HepG2 (cell line): ENCODE results near the gene PHF13. TPM values are rescaled to one million over a fixed set of nuclear protein-coding genes. Genes with fewer than 3 reads are reported as not detected.

ENCODE experiments used
- EP300 ChIP-seq, 3 experiments: sonication (generic) in 1 of 3; formaldehyde crosslinking in 1 of 3; IDR thresholded peaks; 2 replicates each; pipeline versions ENCODE4 v1.5.1 to v1.6.1; 2011 to 2020; ENCODE audit warnings: low read depth in 2 of 3, low read length in 2 of 3, borderline replicate concordance in 1 of 3, improper control_type of control experiment in 1 of 3, mild to moderate bottlenecking in 1 of 3, missing genetic modification reagents in 1 of 3, moderate library complexity in 1 of 3
- FOXO1 ChIP-seq: sonication (generic); formaldehyde crosslinking; IDR thresholded peaks from 2 replicates; pipeline ENCODE4 v1.4.0; 2020; ENCODE audit warnings: missing genetic modification reagents
- HNF4G ChIP-seq, 2 experiments: sonication (generic) in 1 of 2; formaldehyde crosslinking in 1 of 2; IDR thresholded peaks; 2 replicates each; pipeline versions ENCODE4 v1.4.0 to v1.6.1; 2011 to 2020; ENCODE audit warnings: borderline replicate concordance in 2 of 2, low read depth in 2 of 2, mild to moderate bottlenecking in 2 of 2, low read length in 1 of 2, missing genetic modification reagents in 1 of 2, moderate library complexity in 1 of 2
- KLF16 ChIP-seq, 2 experiments: sonication (generic) in 1 of 2; formaldehyde crosslinking in 1 of 2; IDR thresholded peaks; 2 replicates each; pipeline versions ENCODE4 v1.6.1 to v1.8.0; 2016 to 2023; ENCODE audit warnings: missing genetic modification reagents in 2 of 2, missing compliant biosample characterization in 1 of 2
- NR2F2 ChIP-seq: IDR thresholded peaks from 2 replicates; pipeline ENCODE4 v1.6.1; 2012; ENCODE audit warnings: low read depth, inconsistent platforms, borderline replicate concordance
- PAWR ChIP-seq: sonication (generic); formaldehyde crosslinking; IDR thresholded peaks from 2 replicates; pipeline ENCODE4 v1.4.0; 2020; ENCODE audit warnings: missing genetic modification reagents, mild to moderate bottlenecking, borderline replicate concordance
- PREB ChIP-seq: sonication (generic); formaldehyde crosslinking; IDR thresholded peaks from 2 replicates; pipeline ENCODE4 v1.4.0; 2020; ENCODE audit warnings: missing genetic modification reagents
- ZNF850 ChIP-seq: sonication (generic); formaldehyde crosslinking; conservative IDR thresholded peaks from 2 replicates; pipeline ENCODE4 v1.9.0; 2021; ENCODE audit warnings: mild to moderate bottlenecking, missing genetic modification reagents
- polyA plus RNA-seq, 8 experiments: library from polyadenylated mRNA; depleted of rRNA in 3 of 8; stranded (reverse) in 7 of 8; unstranded in 1 of 8; fragments of >200 nt; fragmentation: Illumina TruSeq in 4 of 8; extraction: Trizol in 4 of 8; gene quantifications; 2 replicates each; pipeline versions ENCODE4 v1.2.1 to v1.2.3, GENCODE V29; 2011 to 2016; ENCODE audit warnings: low read depth in 4 of 8, missing spikeins in 1 of 8, mixed read lengths in 1 of 8; ENCODE audit not compliant: insufficient read depth in 1 of 8
- total RNA-seq, 5 experiments: library from RNA; depleted of rRNA; stranded (reverse); fragments of >200 nt; fragmentation: Illumina TruSeq; extraction: Trizol; gene quantifications; 2 replicates each; pipeline ENCODE4 v1.2.3, GENCODE V29; 2016; ENCODE audit warnings: low read depth in 1 of 5
- TF ChIP-seq, protein P1 (sequence below): sonication (generic); formaldehyde crosslinking; IDR thresholded peaks from 2 replicates; pipeline ENCODE4 v1.5.0; 2020; ENCODE audit warnings: mild to moderate bottlenecking, missing genetic modification reagents
- TF ChIP-seq, protein P2 (sequence below): sonication (generic); formaldehyde crosslinking; IDR thresholded peaks from 2 replicates; pipeline ENCODE4 v1.5.0; 2020; ENCODE audit warnings: missing genetic modification reagents, mild to moderate bottlenecking, borderline replicate concordance
- TF ChIP-seq, protein P3 (sequence below), 2 experiments: fragments of 450-650 bp in 1 of 2; sonication (generic) in 1 of 2; formaldehyde crosslinking in 1 of 2; IDR thresholded peaks; 2 replicates each; pipeline versions ENCODE4 v1.6.1 to v1.8.0; 2016 to 2022; ENCODE audit warnings: antibody characterized with exemption in 1 of 2, mild to moderate bottlenecking in 1 of 2, missing genetic modification reagents in 1 of 2

The PHF13 gene
- total and polyA plus RNA-seq, 2 of the 13 experiments (the other 11 are each of a cell fraction or from before 2014, with no cell fraction given), result 4.7 to 7.4 TPM

DNA sequence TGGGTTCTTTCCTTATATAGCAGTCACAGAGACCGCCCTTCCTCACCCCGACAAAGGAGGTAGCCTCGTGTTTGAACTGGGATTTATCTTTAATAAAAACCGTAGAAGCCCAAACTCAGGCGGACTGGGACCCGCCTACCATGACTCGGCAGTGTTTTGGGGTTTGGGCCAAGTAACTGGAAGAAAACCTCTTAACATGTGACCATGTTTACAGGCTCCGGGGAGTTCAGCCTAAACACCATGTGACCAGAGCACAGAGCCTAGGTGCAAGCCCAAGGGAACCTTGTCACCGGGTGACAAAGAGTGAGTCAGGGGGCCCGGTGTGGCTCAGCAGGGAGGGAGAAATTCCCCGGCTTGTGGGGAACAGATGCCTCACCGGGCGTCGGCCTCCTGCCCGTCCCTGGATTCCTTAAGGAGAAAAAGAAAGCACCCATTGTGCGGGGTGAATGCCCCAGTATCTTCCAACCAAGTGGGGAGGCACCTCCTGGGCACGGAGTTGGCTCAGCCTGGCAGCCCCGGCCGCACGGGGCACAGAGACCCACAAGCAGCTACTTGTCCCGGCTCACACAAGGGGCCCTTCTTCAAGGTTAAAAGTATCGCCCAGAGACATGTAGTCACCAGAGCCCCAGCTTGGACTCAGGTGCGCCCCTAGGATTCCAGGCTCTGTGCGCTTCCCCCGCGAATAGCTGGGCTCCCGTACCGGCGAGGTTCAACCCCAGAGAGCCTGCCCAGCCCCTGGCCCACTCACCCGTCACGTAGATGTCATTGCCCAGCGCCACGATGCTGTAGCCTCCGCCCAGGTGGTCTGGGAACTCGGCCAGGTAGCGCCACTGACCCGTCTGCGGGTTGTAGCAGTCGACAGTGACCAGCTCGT is 12.2 kb upstream of the PHF13 start (continued):
- TF ChIP-seq EP300 (IDR thresholded peaks at IDR 0.05; ENCODE audit: low read depth in 2 of 2, low read length in 2 of 2), result peak in 1 of 2 experiments; percentile 28; a peak in 1 of 4 replicates
- no peak for TF ChIP-seq EP300 (CRISPR knock-in tag; IDR thresholded peaks at IDR 0.05; ENCODE audit: borderline replicate concordance)
- no peak for TF ChIP-seq HNF4G (IDR thresholded peaks at IDR 0.05; ENCODE audit: borderline replicate concordance, low read depth, low read length)
- no peak for TF ChIP-seq HNF4G (CRISPR knock-in tag; IDR thresholded peaks at IDR 0.05; ENCODE audit: borderline replicate concordance, low read depth)
- no peak for TF ChIP-seq ZNF850 (CRISPR knock-in tag)
- TF ChIP-seq PREB (CRISPR knock-in tag), result no peak
- TF ChIP-seq PAWR (CRISPR knock-in tag), result no peak
- TF ChIP-seq NR2F2, result no peak
- TF ChIP-seq KLF16 (CRISPR knock-in tag; IDR thresholded peaks at IDR 0.05), result no peak
- TF ChIP-seq, protein P1, sequence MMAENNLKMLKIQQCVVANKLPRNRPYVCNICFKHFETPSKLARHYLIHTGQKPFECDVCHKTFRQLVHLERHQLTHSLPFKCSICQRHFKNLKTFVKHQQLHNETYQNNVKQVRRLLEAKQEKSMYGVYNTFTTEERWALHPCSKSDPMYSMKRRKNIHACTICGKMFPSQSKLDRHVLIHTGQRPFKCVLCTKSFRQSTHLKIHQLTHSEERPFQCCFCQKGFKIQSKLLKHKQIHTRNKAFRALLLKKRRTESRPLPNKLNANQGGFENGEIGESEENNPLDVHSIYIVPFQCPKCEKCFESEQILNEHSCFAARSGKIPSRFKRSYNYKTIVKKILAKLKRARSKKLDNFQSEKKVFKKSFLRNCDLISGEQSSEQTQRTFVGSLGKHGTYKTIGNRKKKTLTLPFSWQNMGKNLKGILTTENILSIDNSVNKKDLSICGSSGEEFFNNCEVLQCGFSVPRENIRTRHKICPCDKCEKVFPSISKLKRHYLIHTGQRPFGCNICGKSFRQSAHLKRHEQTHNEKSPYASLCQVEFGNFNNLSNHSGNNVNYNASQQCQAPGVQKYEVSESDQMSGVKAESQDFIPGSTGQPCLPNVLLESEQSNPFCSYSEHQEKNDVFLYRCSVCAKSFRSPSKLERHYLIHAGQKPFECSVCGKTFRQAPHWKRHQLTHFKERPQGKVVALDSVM, result no peak
- peak; percentile 59; the same call in 1 of the 2 replicates for TF ChIP-seq FOXO1 (CRISPR knock-in tag)
- TF ChIP-seq, protein P2, sequence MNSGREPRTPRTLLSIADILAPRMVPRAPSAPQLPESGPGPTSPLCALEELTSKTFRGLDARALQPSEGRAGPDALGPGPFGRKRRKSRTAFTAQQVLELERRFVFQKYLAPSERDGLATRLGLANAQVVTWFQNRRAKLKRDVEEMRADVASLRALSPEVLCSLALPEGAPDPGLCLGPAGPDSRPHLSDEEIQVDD, result no peak; the same call in 1 of the 2 replicates
- TF ChIP-seq, protein P3, sequence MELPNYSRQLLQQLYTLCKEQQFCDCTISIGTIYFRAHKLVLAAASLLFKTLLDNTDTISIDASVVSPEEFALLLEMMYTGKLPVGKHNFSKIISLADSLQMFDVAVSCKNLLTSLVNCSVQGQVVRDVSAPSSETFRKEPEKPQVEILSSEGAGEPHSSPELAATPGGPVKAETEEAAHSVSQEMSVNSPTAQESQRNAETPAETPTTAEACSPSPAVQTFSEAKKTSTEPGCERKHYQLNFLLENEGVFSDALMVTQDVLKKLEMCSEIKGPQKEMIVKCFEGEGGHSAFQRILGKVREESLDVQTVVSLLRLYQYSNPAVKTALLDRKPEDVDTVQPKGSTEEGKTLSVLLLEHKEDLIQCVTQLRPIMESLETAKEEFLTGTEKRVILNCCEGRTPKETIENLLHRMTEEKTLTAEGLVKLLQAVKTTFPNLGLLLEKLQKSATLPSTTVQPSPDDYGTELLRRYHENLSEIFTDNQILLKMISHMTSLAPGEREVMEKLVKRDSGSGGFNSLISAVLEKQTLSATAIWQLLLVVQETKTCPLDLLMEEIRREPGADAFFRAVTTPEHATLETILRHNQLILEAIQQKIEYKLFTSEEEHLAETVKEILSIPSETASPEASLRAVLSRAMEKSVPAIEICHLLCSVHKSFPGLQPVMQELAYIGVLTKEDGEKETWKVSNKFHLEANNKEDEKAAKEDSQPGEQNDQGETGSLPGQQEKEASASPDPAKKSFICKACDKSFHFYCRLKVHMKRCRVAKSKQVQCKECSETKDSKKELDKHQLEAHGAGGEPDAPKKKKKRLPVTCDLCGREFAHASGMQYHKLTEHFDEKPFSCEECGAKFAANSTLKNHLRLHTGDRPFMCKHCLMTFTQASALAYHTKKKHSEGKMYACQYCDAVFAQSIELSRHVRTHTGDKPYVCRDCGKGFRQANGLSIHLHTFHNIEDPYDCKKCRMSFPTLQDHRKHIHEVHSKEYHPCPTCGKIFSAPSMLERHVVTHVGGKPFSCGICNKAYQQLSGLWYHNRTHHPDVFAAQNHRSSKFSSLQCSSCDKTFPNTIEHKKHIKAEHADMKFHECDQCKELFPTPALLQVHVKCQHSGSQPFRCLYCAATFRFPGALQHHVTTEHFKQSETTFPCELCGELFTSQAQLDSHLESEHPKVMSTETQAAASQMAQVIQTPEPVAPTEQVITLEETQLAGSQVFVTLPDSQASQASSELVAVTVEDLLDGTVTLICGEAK (IDR thresholded peaks at IDR 0.05), result no peak
- TF ChIP-seq, protein P3 (CRISPR knock-in tag; IDR thresholded peaks at IDR 0.05), result no peak
